Left ventricle myocardium inferior (tissue), 1 donor: Measurements from ENCODE around the gene PAX5. TPM values are rescaled to one million over a fixed set of nuclear protein-coding genes. Genes with fewer than 3 reads are reported as not detected.

Experiments
- DNase-seq: peaks from one replicate; pipeline ENCODE4 v3.0.0-alpha.2; 2020
- H3K27ac ChIP-seq: fragments of 200-600 bp; replicated peaks from 2 replicates; pipeline ENCODE4 v1.8.0; 2021
- H3K27me3 ChIP-seq: fragments of 200-600 bp; 2 replicates; pipeline ENCODE4 v1.8.0; 2021; ENCODE audit warnings: low read depth
- H3K36me3 ChIP-seq: fragments of 200-600 bp; 2 replicates; pipeline ENCODE4 v1.8.0; 2021
- H3K4me1 ChIP-seq: fragments of 200-600 bp; 2 replicates; pipeline ENCODE4 v1.8.0; 2021
- H3K4me3 ChIP-seq: fragments of 200-600 bp; 2 replicates; pipeline ENCODE4 v1.8.0; 2021; ENCODE audit warnings: mild to moderate bottlenecking, moderate library complexity
- H3K9me3 ChIP-seq: fragments of 200-600 bp; replicated peaks from 2 replicates; pipeline ENCODE4 v1.8.0; 2021
- CTCF ChIP-seq: fragments of 200-600 bp; IDR thresholded peaks from 2 replicates; pipeline ENCODE4 v1.8.0; 2021; ENCODE audit warnings: antibody characterized with exemption, mild to moderate bottlenecking, borderline replicate concordance
- intact Hi-C: fragments of 100-400 bp; cut with micrococcal nuclease; formaldehyde crosslinking; loops from one replicate; pipeline ENCODE4 v1.11.0; 2022
- total RNA-seq: library from RNA; stranded (reverse); fragmentation: NEBNext Ultra II Directional; extraction: Animal tissue kit (Norgen Biotek cat#: 25700); gene quantifications from one replicate; pipeline ENCODE4 v1.2.1, GENCODE V29; 2021
- donor health status: DM: no; HTN: yes; CAD: no; lungs with severe emphysema.

PAX5 gene
- total RNA-seq, 1 donor from 2014 or later: not detected

GRCh38 chr9:36969216-36969771 lies 64.8 kb downstream of the PAX5 start:
- no peak for TF ChIP-seq CTCF
- H3K4me3 ChIP-seq: no peak overlapping the region
- no peaks in the 10 kb centered on the region for H3K9me3 ChIP-seq
- no peak for DNase-seq
- no peaks in the 10 kb centered on the region for H3K4me1 ChIP-seq
- H3K27me3 ChIP-seq: peaks cover 21% of the 10 kb centered on the region
- no peaks in the 10 kb centered on the region for H3K36me3 ChIP-seq
- H3K27ac ChIP-seq: no peak overlapping the region
- intact Hi-C loops: no loop called here

GRCh38 chr9:36968574-36969215 lies 65.4 kb downstream of the PAX5 start:
- H3K4me3 ChIP-seq: no peak overlapping the region
- no peaks in the 10 kb centered on the region for H3K9me3 ChIP-seq
- H3K27me3 ChIP-seq: peaks cover 15% of the 10 kb centered on the region
- no peaks in the 10 kb centered on the region for H3K36me3 ChIP-seq
- no peaks in the 10 kb centered on the region for H3K4me1 ChIP-seq
- no peak overlapping the region for H3K27ac ChIP-seq
- no peak for DNase-seq
- intact Hi-C loops: no loop called here
- no peak for TF ChIP-seq CTCF

GRCh38 chr9:36967997-36968396 lies 66.1 kb downstream of the PAX5 start:
- peaks cover 16% of the 10 kb centered on the region for H3K27me3 ChIP-seq
- no peak overlapping the region for H3K27ac ChIP-seq
- H3K4me3 ChIP-seq: no peak overlapping the region
- no peaks in the 10 kb centered on the region for H3K36me3 ChIP-seq
- H3K4me1 ChIP-seq: no peaks in the 10 kb centered on the region
- no peak for TF ChIP-seq CTCF
- intact Hi-C loops: no loop called here
- H3K9me3 ChIP-seq: no peaks in the 10 kb centered on the region
- no peak for DNase-seq

- intact Hi-C loops: no loop called here
- Histone ChIP-seq H3K4me1 (no peaks in the 10 kb centered on the region), H3K9me3 (no peaks in the 10 kb centered on the region), H3K27me3 (peaks cover 24% of the 10 kb centered on the region), H3K27ac (no peak overlapping the region), H3K36me3 (no peaks in the 10 kb centered on the region), H3K4me3 (no peak overlapping the region)
- DNase-seq: no peak
- TF ChIP-seq CTCF: no peak
These were observed 67.5 kb downstream of the PAX5 start for GRCh38 chr9:36966371-36967097.

- Histone ChIP-seq H3K27ac (no peak overlapping the region), H3K27me3 (peaks cover 28% of the 10 kb centered on the region), H3K36me3 (no peaks in the 10 kb centered on the region), H3K9me3 (no peaks in the 10 kb centered on the region), H3K4me1 (no peaks in the 10 kb centered on the region), H3K4me3 (no peak overlapping the region)
- no peak for DNase-seq
- intact Hi-C loops: no loop called here
- TF ChIP-seq CTCF: no peak
These were observed 69.3 kb downstream of the PAX5 start for GRCh38 chr9:36964791-36965190.
